HepG2 (cell line): Measurements from ENCODE around the gene CDC20. TPM values are rescaled to one million over a fixed set of nuclear protein-coding genes. Genes with fewer than 3 reads are reported as not detected.

Experiments used
- ATF1 ChIP-seq: IDR thresholded peaks from 2 replicates; pipeline ENCODE4 v1.6.1; 2016; ENCODE audit warnings: mild to moderate bottlenecking, control low read depth
- CERS6 ChIP-seq: sonication (generic); formaldehyde crosslinking; IDR thresholded peaks from 2 replicates; pipeline ENCODE4 v1.5.0; 2020; ENCODE audit warnings: missing genetic modification reagents
- EEA1 ChIP-seq: sonication (generic); formaldehyde crosslinking; IDR thresholded peaks from 2 replicates; pipeline ENCODE4 v1.5.1; 2020; ENCODE audit warnings: mild to moderate bottlenecking, missing genetic modification reagents, borderline replicate concordance
- HMG20A ChIP-seq: IDR thresholded peaks from 2 replicates; pipeline ENCODE4 v1.6.1; 2016; ENCODE audit warnings: borderline replicate concordance
- HOXD1 ChIP-seq: sonication (generic); formaldehyde crosslinking; IDR thresholded peaks from 2 replicates; pipeline ENCODE4 v1.5.0; 2020; ENCODE audit warnings: missing genetic modification reagents
- MAZ ChIP-seq, 2 experiments: sonication (generic) in 1 of 2; formaldehyde crosslinking in 1 of 2; IDR thresholded peaks; 2 replicates each; pipeline versions ENCODE4 v1.5.0 to v1.6.1; 2012 to 2020; ENCODE audit warnings: low read depth in 2 of 2, mild to moderate bottlenecking in 2 of 2, borderline replicate concordance in 1 of 2, improper control_type of control experiment in 1 of 2, low read length in 1 of 2, missing genetic modification reagents in 1 of 2, moderate library complexity in 1 of 2
- NKX3-1 ChIP-seq: sonication (generic); formaldehyde crosslinking; IDR thresholded peaks from 2 replicates; pipeline ENCODE4 v1.5.0; 2020; ENCODE audit warnings: missing genetic modification reagents
- PBX2 ChIP-seq: IDR thresholded peaks from 2 replicates; pipeline ENCODE4 v1.6.1; 2016; ENCODE audit warnings: control low read depth
- SMAD1 ChIP-seq: sonication (generic); formaldehyde crosslinking; IDR thresholded peaks from 2 replicates; pipeline ENCODE4 v1.4.0; 2020; ENCODE audit warnings: missing genetic modification reagents, low read depth, mild to moderate bottlenecking, borderline replicate concordance
- SRY ChIP-seq: sonication (generic); formaldehyde crosslinking; IDR thresholded peaks from 2 replicates; pipeline ENCODE4 v1.8.0; 2022; ENCODE audit warnings: mild to moderate bottlenecking, missing genetic modification reagents
- TBX3 ChIP-seq: fragments of 450-650 bp; IDR thresholded peaks from 2 replicates; pipeline ENCODE4 v1.6.1; 2017; ENCODE audit warnings: antibody characterized with exemption, mild to moderate bottlenecking, inconsistent platforms, borderline replicate concordance
- TCF7L2 ChIP-seq: IDR thresholded peaks from 2 replicates; pipeline ENCODE4 v1.6.1; 2011; ENCODE audit warnings: mild to moderate bottlenecking, low read depth, low read length, moderate library complexity
- THAP11 ChIP-seq: IDR thresholded peaks from 2 replicates; pipeline ENCODE4 v1.6.1; 2016; ENCODE audit warnings: missing biosample characterization, missing genetic modification reagents
- YEATS4 ChIP-seq: sonication (generic); formaldehyde crosslinking; IDR thresholded peaks from 2 replicates; pipeline ENCODE4 v1.4.0; 2020; ENCODE audit warnings: missing genetic modification reagents, borderline replicate concordance
- ZFYVE20 ChIP-seq: sonication (generic); formaldehyde crosslinking; IDR thresholded peaks from 2 replicates; pipeline ENCODE4 v1.8.0; 2023; ENCODE audit warnings: low read depth, mild to moderate bottlenecking, moderate library complexity, missing genetic modification reagents, borderline replicate concordance
- ZNF12 ChIP-seq: sonication (generic); formaldehyde crosslinking; IDR thresholded peaks from 2 replicates; pipeline ENCODE4 v1.5.0; 2020; ENCODE audit warnings: missing genetic modification reagents
- ZNF232 ChIP-seq: sonication (generic); formaldehyde crosslinking; IDR thresholded peaks from 2 replicates; pipeline ENCODE4 v1.4.0; 2020; ENCODE audit warnings: missing genetic modification reagents, borderline replicate concordance
- ZNF264 ChIP-seq: sonication (generic); formaldehyde crosslinking; IDR thresholded peaks from 2 replicates; pipeline ENCODE4 v1.4.0; 2020; ENCODE audit warnings: missing genetic modification reagents
- ZNF598 ChIP-seq: sonication (generic); formaldehyde crosslinking; IDR thresholded peaks from 2 replicates; pipeline ENCODE4 v1.5.1; 2020; ENCODE audit warnings: mild to moderate bottlenecking, missing genetic modification reagents, borderline replicate concordance
- ZNF605 ChIP-seq: sonication (generic); formaldehyde crosslinking; IDR thresholded peaks from 2 replicates; pipeline ENCODE4 v1.8.0; 2022; ENCODE audit warnings: mild to moderate bottlenecking, missing genetic modification reagents
- polyA plus RNA-seq, 8 experiments: library from polyadenylated mRNA; depleted of rRNA in 3 of 8; stranded (reverse) in 7 of 8; unstranded in 1 of 8; fragments of >200 nt; fragmentation: Illumina TruSeq in 4 of 8; extraction: Trizol in 4 of 8; gene quantifications; 2 replicates each; pipeline versions ENCODE4 v1.2.1 to v1.2.3, GENCODE V29; 2011 to 2016; ENCODE audit warnings: low read depth in 4 of 8, missing spikeins in 1 of 8, mixed read lengths in 1 of 8; ENCODE audit not compliant: insufficient read depth in 1 of 8
- total RNA-seq, 5 experiments: library from RNA; depleted of rRNA; stranded (reverse); fragments of >200 nt; fragmentation: Illumina TruSeq; extraction: Trizol; gene quantifications; 2 replicates each; pipeline ENCODE4 v1.2.3, GENCODE V29; 2016; ENCODE audit warnings: low read depth in 1 of 5
- TF ChIP-seq, protein P1 (sequence below): sonication (generic); formaldehyde crosslinking; IDR thresholded peaks from 2 replicates; pipeline ENCODE4 v1.5.1; 2020; ENCODE audit warnings: mild to moderate bottlenecking, missing genetic modification reagents

The CDC20 gene
- total and polyA plus RNA-seq, 2 of the 13 experiments (the other 11 are each of a cell fraction or from before 2014, with no cell fraction given) = 57.9 to 90.0 TPM

DNA sequence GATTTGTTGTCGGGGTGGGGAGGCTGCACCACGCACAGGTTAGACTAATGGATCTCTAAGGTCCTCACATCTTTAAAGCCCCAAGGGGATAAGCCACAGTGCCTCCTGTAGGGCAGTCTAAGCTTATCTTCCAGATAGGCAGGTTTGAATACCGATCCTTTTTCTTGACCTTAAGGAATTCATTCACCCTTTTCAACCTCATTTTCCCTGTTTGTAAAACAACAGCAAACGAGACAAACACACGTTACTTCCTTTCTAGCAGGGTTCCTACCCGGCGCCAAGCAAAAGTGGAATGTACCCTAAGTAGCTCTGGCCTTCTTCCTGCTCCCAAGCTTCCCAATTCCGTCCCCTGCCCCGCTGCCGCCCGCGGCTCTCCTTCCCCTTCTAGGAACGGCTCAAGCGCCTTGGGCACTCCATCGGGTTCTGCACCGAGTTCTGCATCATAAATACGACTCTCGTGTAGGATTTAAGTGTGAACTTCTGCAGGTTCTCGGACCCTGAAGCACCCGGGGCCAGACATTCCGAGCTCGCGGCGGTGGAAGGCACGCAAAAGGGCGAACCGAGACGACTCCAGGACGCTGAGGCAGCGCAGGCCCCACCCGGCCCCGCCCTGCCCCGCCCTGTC is 548 bp upstream of the CDC20 start (continued):
- TF ChIP-seq HOXD1 (CRISPR knock-in tag) (0 out of 2 replicates have a peak, but pooled peaks have one; percentile 36), CERS6 (no peak), TCF7L2 (no peak), THAP11 (CRISPR knock-in tag) (no peak; the same call in 1 of the 2 replicates), ZNF598 (0 out of 2 replicates have a peak, but pooled peaks have one; percentile 4), ATF1 (peak; percentile 4; the same call in 1 of the 2 replicates), EEA1 (CRISPR knock-in tag) (0 out of 2 replicates have a peak, but pooled peaks have one; percentile 12), TBX3 (no peak), NKX3-1 (CRISPR knock-in tag) (peak; percentile 51), HMG20A (CRISPR knock-in tag) (no peak), ZFYVE20 (CRISPR knock-in tag) (no peak), MAZ (IDR thresholded peaks at IDR 0.05; ENCODE audit: borderline replicate concordance, low read depth, low read length) (0 out of 2 replicates have a peak, but pooled peaks have one; percentile 28), MAZ (CRISPR knock-in tag; IDR thresholded peaks at IDR 0.05; ENCODE audit: low read depth) (no peak), ZNF232 (0 out of 2 replicates have a peak, but pooled peaks have one; percentile 13), ZNF605 (CRISPR knock-in tag) (no peak), YEATS4 (CRISPR knock-in tag) (peak; percentile 39; the same call in 1 of the 2 replicates), PBX2 (CRISPR knock-in tag) (no peak), SRY (CRISPR knock-in tag) (peak; percentile 4; the same call in 1 of the 2 replicates), ZNF12 (0 out of 2 replicates have a peak, but pooled peaks have one; percentile 16), SMAD1 (CRISPR knock-in tag) (no peak), ZNF264 (CRISPR knock-in tag) (0 out of 2 replicates have a peak, but pooled peaks have one; percentile 24)
- TF ChIP-seq, protein P1, sequence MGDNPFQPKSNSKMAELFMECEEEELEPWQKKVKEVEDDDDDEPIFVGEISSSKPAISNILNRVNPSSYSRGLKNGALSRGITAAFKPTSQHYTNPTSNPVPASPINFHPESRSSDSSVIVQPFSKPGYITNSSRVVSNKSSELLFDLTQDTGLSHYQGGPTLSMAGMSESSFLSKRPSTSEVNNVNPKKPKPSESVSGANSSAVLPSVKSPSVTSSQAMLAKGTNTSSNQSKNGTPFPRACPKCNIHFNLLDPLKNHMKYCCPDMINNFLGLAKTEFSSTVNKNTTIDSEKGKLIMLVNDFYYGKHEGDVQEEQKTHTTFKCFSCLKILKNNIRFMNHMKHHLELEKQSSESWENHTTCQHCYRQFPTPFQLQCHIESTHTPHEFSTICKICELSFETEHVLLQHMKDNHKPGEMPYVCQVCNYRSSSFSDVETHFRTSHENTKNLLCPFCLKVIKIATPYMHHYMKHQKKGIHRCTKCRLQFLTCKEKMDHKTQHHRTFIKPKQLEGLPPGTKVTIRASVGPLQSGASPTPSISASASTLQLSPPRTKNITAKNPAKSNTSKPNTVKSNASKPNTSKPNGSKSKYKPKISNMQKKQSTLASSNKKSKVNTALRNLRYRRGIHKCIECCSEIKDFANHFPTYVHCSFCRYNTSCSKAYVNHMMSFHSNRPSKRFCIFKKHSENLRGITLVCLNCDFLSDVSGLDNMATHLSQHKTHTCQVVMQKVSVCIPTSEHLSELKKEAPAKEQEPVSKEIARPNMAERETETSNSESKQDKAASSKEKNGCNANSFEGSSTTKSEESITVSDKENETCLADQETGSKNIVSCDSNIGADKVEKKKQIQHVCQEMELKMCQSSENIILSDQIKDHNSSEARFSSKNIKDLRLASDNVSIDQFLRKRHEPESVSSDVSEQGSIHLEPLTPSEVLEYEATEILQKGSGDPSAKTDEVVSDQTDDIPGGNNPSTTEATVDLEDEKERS (CRISPR knock-in tag) = no peak
- TF ChIP-seq, all 625 proteins: peak for 48
